DND-41 (cell line): ENCODE data around the gene KRT81.
"Not testable (repeated sequence)": the region's sequence is repeated elsewhere in the genome, so short reads cannot be mapped to it uniquely, and the experiment has no call there.

ENCODE experiments used
- EZH2 ChIP-seq: IDR thresholded peaks from 3 replicates; pipeline ENCODE4 v1.6.1; 2012; ENCODE audit warnings: borderline replicate concordance, low read depth, mild to moderate bottlenecking, moderate library complexity, low read length, inconsistent platforms; ENCODE audit not compliant: severe bottlenecking
- TF ChIP-seq, protein P1 (sequence below): IDR thresholded peaks from 2 replicates; pipeline ENCODE4 v1.5.1; 2012; ENCODE audit warnings: borderline replicate concordance, low read length, moderate library complexity, mild to moderate bottlenecking; ENCODE audit not compliant: poor library complexity, severe bottlenecking; ENCODE audit errors: extremely low read depth

- TF ChIP-seq, protein P1, sequence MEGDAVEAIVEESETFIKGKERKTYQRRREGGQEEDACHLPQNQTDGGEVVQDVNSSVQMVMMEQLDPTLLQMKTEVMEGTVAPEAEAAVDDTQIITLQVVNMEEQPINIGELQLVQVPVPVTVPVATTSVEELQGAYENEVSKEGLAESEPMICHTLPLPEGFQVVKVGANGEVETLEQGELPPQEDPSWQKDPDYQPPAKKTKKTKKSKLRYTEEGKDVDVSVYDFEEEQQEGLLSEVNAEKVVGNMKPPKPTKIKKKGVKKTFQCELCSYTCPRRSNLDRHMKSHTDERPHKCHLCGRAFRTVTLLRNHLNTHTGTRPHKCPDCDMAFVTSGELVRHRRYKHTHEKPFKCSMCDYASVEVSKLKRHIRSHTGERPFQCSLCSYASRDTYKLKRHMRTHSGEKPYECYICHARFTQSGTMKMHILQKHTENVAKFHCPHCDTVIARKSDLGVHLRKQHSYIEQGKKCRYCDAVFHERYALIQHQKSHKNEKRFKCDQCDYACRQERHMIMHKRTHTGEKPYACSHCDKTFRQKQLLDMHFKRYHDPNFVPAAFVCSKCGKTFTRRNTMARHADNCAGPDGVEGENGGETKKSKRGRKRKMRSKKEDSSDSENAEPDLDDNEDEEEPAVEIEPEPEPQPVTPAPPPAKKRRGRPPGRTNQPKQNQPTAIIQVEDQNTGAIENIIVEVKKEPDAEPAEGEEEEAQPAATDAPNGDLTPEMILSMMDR = not testable (repeated sequence)
- not testable (repeated sequence) for TF ChIP-seq EZH2
Observed at GRCh38 chr12:52301721-52302120, 10.4 kb upstream of the KRT81 start.
